ENCODE results near the gene THNSL1.

Gene THNSL1

GRCh38 chr10:25063644-25064043 lies 47.2 kb downstream of the THNSL1 start:
- Histone ChIP-seq H3K4me1 (ENCODE audit: control insufficient read depth, insufficient read depth, low read length) (peaks cover 38% of the 10 kb centered on the region), H3K4me3 (ENCODE audit: low read length) (no peak overlapping the region), H3K9me3 (ENCODE audit: control insufficient read depth, low read length) (no peaks in the 10 kb centered on the region), H3K9ac (ENCODE audit: low read length) (no peak overlapping the region), H3K36me3 (ENCODE audit: control insufficient read depth, insufficient read depth, low read length) (no peaks in the 10 kb centered on the region), H3K27me3 (ENCODE audit: control insufficient read depth, insufficient read depth, low read length) (no peaks in the 10 kb centered on the region)

DNA sequence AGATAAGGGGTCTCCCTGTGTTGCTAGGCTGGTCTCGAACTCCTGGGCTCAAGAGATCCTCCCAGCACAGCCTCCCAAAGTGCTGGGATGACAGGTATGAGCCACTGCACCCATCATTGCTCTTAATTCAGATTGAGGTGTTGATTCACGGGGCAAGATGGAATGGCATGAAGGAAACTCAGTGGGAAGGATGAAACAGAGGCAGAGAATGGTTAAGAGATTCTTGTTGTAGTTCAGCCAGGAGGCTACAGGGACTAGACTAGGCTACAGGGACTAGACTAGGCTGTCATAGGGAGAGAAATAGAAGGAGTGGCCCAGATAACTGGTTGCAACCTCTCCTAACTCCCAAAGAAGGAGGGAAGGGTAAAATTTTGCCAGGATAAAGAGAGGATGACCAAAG lies 48.0 kb downstream of the THNSL1 start:
- Histone ChIP-seq H3K4me1 (ENCODE audit: control insufficient read depth, insufficient read depth, low read length) (peaks cover 38% of the 10 kb centered on the region), H3K9ac (ENCODE audit: low read length) (no peak overlapping the region), H3K27me3 (ENCODE audit: control insufficient read depth, insufficient read depth, low read length) (no peaks in the 10 kb centered on the region)

DNA sequence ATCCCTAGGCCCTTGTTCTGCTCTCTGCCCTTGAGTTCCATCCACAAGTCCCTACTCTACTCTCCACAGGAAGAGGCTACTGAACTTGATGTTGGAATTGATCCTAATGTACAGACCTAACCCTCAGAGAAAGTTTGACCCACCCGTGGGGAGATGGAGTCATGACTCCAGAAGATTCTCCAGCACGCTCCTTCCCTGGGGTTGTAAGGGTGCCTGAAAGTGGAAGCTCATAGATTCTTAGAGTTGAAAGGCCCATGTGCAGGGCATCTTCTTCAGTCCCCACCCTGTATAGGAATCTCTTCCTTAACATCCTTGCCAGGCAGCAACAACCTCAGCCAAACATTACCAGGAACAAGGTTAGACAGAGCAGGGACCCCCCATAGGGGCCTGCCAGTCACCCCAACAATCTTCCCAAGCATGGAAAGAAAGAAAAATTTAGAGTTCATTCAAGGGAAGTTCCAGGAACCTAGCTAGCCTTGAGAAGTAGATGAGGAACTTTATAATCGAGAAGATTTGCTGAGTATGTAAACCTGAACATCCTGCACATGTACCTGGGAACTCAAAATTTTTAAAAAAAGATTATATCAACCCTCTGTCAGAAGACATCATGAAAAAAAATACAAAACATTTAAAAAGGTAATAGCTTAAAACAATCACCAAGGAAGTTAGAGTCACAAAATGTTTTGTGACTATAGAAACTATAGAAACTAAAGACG lies 49.5 kb downstream of the THNSL1 start:
- H3K9me3 ChIP-seq (ENCODE audit: control insufficient read depth, low read length), result no peaks in the 10 kb centered on the region

More for the DNA sequence above, 48.0 kb downstream of the THNSL1 start:
- no peaks in the 10 kb centered on the region for H3K36me3 ChIP-seq (ENCODE audit: control insufficient read depth, insufficient read depth, low read length)
- no peak overlapping the region for H3K4me3 ChIP-seq (ENCODE audit: low read length)
- no peaks in the 10 kb centered on the region for H3K9me3 ChIP-seq (ENCODE audit: control insufficient read depth, low read length)

DNA sequence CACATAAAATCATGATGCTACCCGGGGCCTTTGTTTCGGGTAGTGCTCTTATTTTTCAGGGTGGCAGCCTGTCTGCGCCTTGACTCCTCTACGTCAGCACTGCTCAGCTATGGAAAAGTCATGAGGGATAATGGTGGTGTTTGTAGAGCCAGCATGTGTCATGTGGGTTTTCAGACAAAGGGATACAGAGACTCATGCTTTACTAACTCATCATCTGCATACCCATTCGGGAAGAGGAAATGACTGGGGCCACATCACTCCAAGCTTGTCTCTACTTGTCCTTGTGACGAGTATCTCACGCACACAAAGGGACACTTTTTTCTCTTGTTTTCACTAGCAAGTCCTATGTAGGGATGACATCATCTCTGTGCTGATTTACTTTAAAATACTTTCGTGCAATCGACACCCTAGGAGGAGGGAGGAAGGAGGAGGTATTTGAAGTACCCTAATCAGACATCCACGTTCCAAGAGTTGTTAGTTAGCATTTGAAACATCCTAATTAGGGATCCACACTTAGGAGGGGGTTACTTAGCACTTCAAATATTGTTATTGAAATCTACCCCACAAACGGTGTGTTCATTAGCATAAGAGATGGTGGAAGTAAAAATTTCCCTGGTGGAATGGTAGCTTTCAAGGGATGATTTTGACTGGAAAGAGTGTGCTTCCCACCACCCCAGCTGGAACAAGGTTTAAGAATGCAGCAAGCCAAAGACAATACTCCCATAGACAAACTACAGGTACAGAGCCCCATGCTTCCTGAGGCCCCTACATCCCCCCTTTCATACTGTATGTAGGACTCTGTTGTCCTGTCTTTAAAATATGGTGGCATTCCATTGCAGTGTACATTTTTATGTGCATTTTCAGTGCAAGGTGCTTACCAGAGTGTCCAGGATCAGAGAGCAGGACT lies 52.0 kb downstream of the THNSL1 start:
- Histone ChIP-seq H3K4me1 (ENCODE audit: control insufficient read depth, insufficient read depth, low read length) (peaks cover under 1% of the 10 kb centered on the region), H3K36me3 (ENCODE audit: control insufficient read depth, insufficient read depth, low read length) (no peaks in the 10 kb centered on the region), H3K9ac (ENCODE audit: low read length) (no peak overlapping the region), H3K9me3 (ENCODE audit: control insufficient read depth, low read length) (no peaks in the 10 kb centered on the region), H3K4me3 (ENCODE audit: low read length) (no peak overlapping the region), H3K27me3 (ENCODE audit: control insufficient read depth, insufficient read depth, low read length) (no peaks in the 10 kb centered on the region)

More for the DNA sequence above, 49.5 kb downstream of the THNSL1 start:
- Histone ChIP-seq H3K36me3 (ENCODE audit: control insufficient read depth, insufficient read depth, low read length) (no peaks in the 10 kb centered on the region), H3K9ac (ENCODE audit: low read length) (no peak overlapping the region), H3K4me1 (ENCODE audit: control insufficient read depth, insufficient read depth, low read length) (peaks cover 24% of the 10 kb centered on the region), H3K27me3 (ENCODE audit: control insufficient read depth, insufficient read depth, low read length) (no peaks in the 10 kb centered on the region), H3K4me3 (ENCODE audit: low read length) (no peak overlapping the region)

DNA sequence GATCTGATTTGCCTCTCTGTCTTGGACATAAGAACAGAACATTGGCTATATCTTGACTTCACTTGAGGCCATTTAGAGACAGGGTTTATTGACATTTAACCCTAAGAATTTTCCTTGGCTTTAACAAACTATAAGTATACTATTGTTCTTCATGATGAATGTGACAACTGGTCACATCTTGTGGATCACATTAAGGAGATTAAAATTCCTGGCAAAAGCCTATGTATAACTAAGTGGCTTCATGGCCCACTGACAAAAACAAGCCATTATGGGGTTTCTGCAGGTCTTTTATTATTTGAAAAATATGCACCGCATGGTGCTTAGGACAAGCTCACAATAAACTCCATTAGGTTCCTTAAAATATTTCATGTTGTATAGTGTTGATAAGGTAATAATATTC lies 54.8 kb downstream of the THNSL1 start:
- no peaks in the 10 kb centered on the region for H3K4me1 ChIP-seq (ENCODE audit: control insufficient read depth, insufficient read depth, low read length)

GRCh38 chr10:25072786-25073185 lies 56.4 kb downstream of the THNSL1 start:
- H3K4me1 ChIP-seq (ENCODE audit: control insufficient read depth, insufficient read depth, low read length), result no peaks in the 10 kb centered on the region
- H3K9me3 ChIP-seq (ENCODE audit: control insufficient read depth, low read length), result no peaks in the 10 kb centered on the region
- H3K9ac ChIP-seq (ENCODE audit: low read length), result no peak overlapping the region
- H3K4me3 ChIP-seq (ENCODE audit: low read length), result no peak overlapping the region
- no peaks in the 10 kb centered on the region for H3K27me3 ChIP-seq (ENCODE audit: control insufficient read depth, insufficient read depth, low read length)
- no peaks in the 10 kb centered on the region for H3K36me3 ChIP-seq (ENCODE audit: control insufficient read depth, insufficient read depth, low read length)

More for the DNA sequence above, 54.8 kb downstream of the THNSL1 start:
- no peak overlapping the region for H3K4me3 ChIP-seq (ENCODE audit: low read length)
- no peak overlapping the region for H3K9ac ChIP-seq (ENCODE audit: low read length)
- no peaks in the 10 kb centered on the region for H3K9me3 ChIP-seq (ENCODE audit: control insufficient read depth, low read length)
- no peaks in the 10 kb centered on the region for H3K36me3 ChIP-seq (ENCODE audit: control insufficient read depth, insufficient read depth, low read length)
- H3K27me3 ChIP-seq (ENCODE audit: control insufficient read depth, insufficient read depth, low read length), result no peaks in the 10 kb centered on the region

DNA sequence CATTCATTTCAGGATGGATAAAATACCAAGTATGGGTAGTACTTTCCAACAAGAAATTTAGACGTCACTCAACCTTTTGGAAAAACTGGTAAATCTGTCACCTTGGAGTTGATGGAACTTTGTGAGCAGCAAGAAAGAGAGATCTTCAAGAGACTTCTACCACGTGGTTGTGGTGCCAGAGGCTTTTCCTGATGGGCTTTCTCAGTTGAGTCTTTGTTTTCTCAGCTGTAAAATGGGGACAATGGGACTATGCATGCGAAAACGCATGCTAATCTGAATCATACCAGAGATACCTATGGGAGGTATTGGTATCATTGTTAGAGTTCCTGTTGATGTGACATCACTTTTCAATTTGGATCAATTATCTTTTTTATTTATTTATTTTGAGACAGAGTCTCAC lies 59.4 kb downstream of the THNSL1 start:
- Histone ChIP-seq H3K9me3 (ENCODE audit: control insufficient read depth, low read length) (no peaks in the 10 kb centered on the region), H3K4me3 (ENCODE audit: low read length) (no peak overlapping the region), H3K27me3 (ENCODE audit: control insufficient read depth, insufficient read depth, low read length) (no peaks in the 10 kb centered on the region), H3K4me1 (ENCODE audit: control insufficient read depth, insufficient read depth, low read length) (peaks cover 17% of the 10 kb centered on the region), H3K9ac (ENCODE audit: low read length) (no peak overlapping the region), H3K36me3 (ENCODE audit: control insufficient read depth, insufficient read depth, low read length) (no peaks in the 10 kb centered on the region)

Measured in mucosa of stomach (tissue), 1 donor.